RWPE2 (cell line): ENCODE results near the gene LRMDA.

Experiments
- ATAC-seq: fragments of 200-7000 bp; cut with Tn5 transposase; 3 replicates; pipeline ENCODE4 v1.9.1; 2021; ENCODE audit warnings: low read depth
- DNase-seq: peaks from one replicate; pipeline ENCODE4 v3.0.0-alpha.2; 2020; ENCODE audit warnings: low spot score
- H3K27ac ChIP-seq: fragments of 450-650 bp; 2 replicates; pipeline ENCODE4 v1.5.1; 2017; ENCODE audit warnings: mild to moderate bottlenecking; ENCODE audit not compliant: poor library complexity, severe bottlenecking
- H3K27me3 ChIP-seq: fragments of 250-450 bp; sonication (Bioruptor Pico); 2 replicates; pipeline ENCODE4 v1.5.1; 2021; ENCODE audit warnings: mild to moderate bottlenecking, moderate library complexity; ENCODE audit not compliant: insufficient read depth, poor library complexity, severe bottlenecking
- H3K36me3 ChIP-seq: fragments of 250-450 bp; sonication (Bioruptor Pico); 2 replicates; pipeline ENCODE4 v1.5.1; 2020; ENCODE audit warnings: low read depth, mild to moderate bottlenecking, moderate library complexity
- H3K4me1 ChIP-seq: fragments of 250-450 bp; sonication (Bioruptor Pico); 2 replicates; pipeline ENCODE4 v1.5.1; 2021; ENCODE audit warnings: mild to moderate bottlenecking, moderate library complexity; ENCODE audit not compliant: insufficient read depth, poor library complexity, severe bottlenecking
- H3K4me3 ChIP-seq: fragments of 250-450 bp; sonication (Bioruptor Pico); 2 replicates; pipeline ENCODE4 v1.5.1; 2021; ENCODE audit warnings: mild to moderate bottlenecking, moderate library complexity; ENCODE audit not compliant: severe bottlenecking
- H3K9me3 ChIP-seq: fragments of 250-450 bp; sonication (Bioruptor Pico); 2 replicates; pipeline ENCODE4 v1.5.1; 2021; ENCODE audit warnings: mild to moderate bottlenecking, moderate library complexity; ENCODE audit not compliant: severe bottlenecking
- CTCF ChIP-seq: fragments of 450-650 bp; IDR thresholded peaks from one replicate; pipeline ENCODE4 v1.5.1; 2017; ENCODE audit warnings: mild to moderate bottlenecking, moderate library complexity; ENCODE audit not compliant: poor library complexity, severe bottlenecking

The LRMDA gene

GRCh38 chr10:75681334-75681733, 249.9 kb downstream of the LRMDA start:
- no peak for DNase-seq
- Histone ChIP-seq H3K4me3 (no peak overlapping the region), H3K27ac (no peak overlapping the region), H3K4me1 (no peaks in the 10 kb centered on the region), H3K36me3 (no peaks in the 10 kb centered on the region), H3K27me3 (peaks cover 29% of the 10 kb centered on the region), H3K9me3 (no peaks in the 10 kb centered on the region)
- ATAC-seq = no peak
- TF ChIP-seq CTCF = no peak

- H3K9me3 ChIP-seq = peaks cover 2% of the 10 kb centered on the region
- ATAC-seq (no peak), DNase-seq (no peak)
- peaks cover 25% of the 10 kb centered on the region for H3K27me3 ChIP-seq
- H3K4me1 ChIP-seq = no peaks in the 10 kb centered on the region
- TF ChIP-seq CTCF = no peak
- no peak overlapping the region for H3K27ac ChIP-seq
- H3K36me3 ChIP-seq = no peaks in the 10 kb centered on the region
- H3K4me3 ChIP-seq = no peak overlapping the region
Observed at GRCh38 chr10:75682649-75683557, 251.5 kb downstream of the LRMDA start.

DNA sequence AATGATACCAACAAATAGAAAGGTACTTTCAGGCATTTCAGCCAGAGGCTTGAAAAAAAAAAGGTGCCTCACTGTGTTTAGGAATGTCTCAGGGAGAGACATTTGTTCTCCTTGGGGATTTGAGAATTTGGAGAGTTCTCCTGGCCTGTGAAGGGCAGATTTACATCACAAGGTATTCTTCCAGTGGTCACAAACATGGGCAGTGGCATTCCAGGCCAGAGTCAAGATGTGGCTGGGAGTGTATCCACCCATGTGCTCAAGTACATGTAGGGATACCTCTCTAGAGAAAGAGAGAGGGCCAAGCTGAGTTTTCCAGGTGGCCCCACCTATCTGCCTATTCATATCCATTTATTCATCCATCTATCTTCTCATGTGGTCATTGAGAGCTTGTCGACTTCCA, 253.8 kb downstream of the LRMDA start:
- no peaks in the 10 kb centered on the region for H3K4me1 ChIP-seq
- no peak overlapping the region for H3K27ac ChIP-seq
- no peaks in the 10 kb centered on the region for H3K36me3 ChIP-seq
- DNase-seq = no peak
- no peak overlapping the region for H3K4me3 ChIP-seq
- TF ChIP-seq CTCF = no peak
- no peak for ATAC-seq
- peaks cover 8% of the 10 kb centered on the region for H3K27me3 ChIP-seq
- peaks cover 2% of the 10 kb centered on the region for H3K9me3 ChIP-seq

- no peak for ATAC-seq
- no peak for TF ChIP-seq CTCF
- peaks cover 2% of the 10 kb centered on the region for H3K9me3 ChIP-seq
- no peak overlapping the region for H3K27ac ChIP-seq
- DNase-seq = no peak
- no peaks in the 10 kb centered on the region for H3K4me1 ChIP-seq
- H3K36me3 ChIP-seq = no peaks in the 10 kb centered on the region
- no peak overlapping the region for H3K4me3 ChIP-seq
- H3K27me3 ChIP-seq = no peaks in the 10 kb centered on the region
Observed at GRCh38 chr10:75688506-75689300, 257.3 kb downstream of the LRMDA start.
